Measurements from ENCODE around the gene PANK4.

- TF ChIP-seq POLR2AphosphoS5 (IDR thresholded peaks at IDR 0.05; ENCODE audit: borderline replicate concordance, low read depth, low read length) (no peak; the same call in 1 of the 2 replicates), EZH2 (IDR thresholded peaks at IDR 0.05) (no peak)
Observed at GRCh38 chr1:2508180-2508579, 18.2 kb downstream of the PANK4 start.
